Ureter (tissue), 1 donor: ENCODE results near the gene FGF1. TPM values are rescaled to one million over a fixed set of nuclear protein-coding genes. Genes with fewer than 3 reads are reported as not detected.

Experiments used
- DNase-seq: peaks from one replicate; pipeline ENCODE4 v3.0.0-alpha.2; 2020; ENCODE audit warnings: low spot score
- total RNA-seq: library from RNA; stranded (reverse); gene quantifications from one replicate; pipeline ENCODE4 v1.2.4, GENCODE V29; 2023
- donor health status: DM: yes; HTN: yes; CAD: no.

Gene FGF1
- total RNA-seq, 1 donor from 2014 or later, result not detected

DNA sequence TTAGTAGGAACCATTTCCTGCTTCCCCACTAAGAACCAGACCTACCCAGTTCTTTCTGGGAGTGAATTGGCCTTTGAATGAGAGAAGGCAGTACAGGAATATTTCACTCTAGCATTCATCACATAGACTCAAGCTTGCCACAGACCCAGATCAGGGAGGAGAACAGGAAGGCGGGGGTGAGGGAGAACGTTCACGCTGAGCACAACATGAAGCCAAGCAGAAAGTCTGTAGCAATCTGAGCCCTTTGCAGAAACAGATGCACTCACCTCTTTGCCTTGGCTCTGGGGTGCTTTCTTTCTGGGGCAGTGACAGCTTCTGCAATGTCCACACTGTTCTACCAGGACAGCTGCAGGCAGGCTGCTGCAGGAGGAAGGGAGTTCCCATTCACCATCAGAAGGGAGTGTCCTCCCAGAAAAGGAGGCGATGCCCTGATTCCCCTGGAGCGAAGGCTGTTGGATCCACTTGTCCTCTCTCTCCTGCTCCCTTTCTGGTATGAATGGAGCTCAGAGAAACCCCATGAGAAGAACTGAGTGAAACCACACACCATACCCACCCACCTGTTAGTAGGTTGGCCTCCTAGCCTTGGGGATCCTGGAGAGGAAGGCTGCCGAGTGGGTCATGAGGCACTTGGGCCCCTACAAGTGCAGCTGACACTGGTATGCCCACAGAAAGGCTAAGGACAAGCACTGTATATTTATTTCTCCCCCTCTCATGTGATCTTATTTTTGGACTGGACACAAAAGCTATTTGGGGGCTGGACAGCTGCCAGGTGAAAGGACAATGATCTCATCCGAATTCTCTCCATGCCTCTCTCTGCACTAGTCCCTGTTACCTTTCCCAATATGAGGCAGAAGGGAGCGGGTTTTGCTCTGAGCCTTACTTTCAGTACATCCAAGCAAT lies 11.7 kb upstream of the FGF1 start:
- peak; percentile 70 for DNase-seq

DNA sequence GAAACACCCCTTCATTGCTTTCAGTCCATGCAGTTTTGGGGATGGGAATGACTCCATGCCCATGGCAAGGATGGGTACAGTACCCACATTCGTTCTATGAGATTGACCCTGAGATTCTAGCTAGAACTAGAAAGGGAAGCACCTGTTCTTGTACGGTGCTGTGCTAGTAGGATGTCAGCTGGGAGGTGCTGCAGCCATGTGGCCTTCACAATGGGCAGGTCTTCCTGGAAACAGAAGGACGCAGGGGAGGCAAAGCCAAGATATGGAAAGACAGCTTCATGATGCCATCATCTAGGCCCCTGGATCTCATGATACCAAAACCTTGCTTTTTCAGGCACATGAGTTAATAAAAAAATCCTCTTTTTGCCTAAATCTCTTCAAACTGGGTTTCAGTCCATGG lies 10.5 kb upstream of the FGF1 start:
- DNase-seq, result no peak

DNA sequence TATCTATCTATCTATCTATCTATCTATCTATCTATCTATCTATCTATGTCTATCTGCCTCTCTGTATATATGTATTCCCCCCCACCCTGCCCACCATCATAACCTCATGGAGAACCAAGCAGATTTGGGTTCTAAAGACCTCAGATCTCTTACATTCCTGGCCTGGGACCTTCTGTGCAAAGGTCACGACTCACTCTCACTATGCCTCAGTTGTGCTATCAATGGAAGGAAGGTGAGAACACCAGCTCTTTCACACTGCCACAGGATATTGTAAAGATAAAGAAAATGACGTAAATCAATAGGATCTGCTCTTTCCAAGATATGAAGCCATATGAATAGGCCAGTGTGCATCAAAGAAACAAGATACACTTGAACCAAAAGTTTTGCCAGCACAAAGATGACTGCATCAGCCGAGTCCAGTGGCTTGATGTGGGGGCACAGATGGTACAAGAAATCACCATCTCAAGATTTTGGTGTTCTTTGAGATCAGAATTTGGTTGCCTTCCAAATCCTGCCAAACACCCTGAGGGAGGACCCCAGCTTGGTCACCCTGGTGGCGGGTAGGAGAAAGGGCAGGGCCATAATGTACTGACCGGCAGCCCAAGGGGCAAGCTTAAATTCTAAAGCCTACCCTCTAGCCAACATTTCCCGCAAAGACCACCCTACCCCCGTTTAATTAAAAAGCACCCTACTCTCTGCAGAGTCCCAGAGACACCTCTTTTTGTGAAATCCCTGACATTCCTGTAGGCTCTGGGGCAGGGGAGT lies 8.4 kb upstream of the FGF1 start:
- no peak for DNase-seq

DNA sequence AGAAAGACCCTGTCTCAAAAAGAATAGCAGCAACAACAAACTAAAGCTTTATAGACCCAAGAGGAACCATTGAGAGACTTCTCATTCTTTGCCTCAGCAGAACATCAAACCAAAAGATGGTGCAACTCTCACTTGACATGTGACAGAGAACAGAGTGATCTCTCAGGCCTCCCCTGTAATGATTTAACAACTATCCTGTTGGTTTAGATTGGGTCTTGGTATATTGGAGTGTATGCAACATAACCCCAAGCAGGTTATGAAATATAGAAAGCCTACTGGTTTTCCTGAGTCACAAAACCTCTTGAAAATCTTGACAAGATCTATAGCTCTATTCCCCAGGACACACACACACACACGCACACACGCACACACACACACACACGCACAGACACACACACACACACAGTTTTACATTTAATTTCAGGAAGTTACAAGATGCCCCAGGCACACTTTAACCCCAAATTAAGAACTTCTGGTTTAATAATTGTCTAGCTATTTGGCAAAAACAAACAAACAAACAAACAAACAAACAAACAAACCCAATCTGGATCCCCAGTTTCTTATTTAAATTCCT lies 6.5 kb upstream of the FGF1 start:
- no peak for DNase-seq

DNA sequence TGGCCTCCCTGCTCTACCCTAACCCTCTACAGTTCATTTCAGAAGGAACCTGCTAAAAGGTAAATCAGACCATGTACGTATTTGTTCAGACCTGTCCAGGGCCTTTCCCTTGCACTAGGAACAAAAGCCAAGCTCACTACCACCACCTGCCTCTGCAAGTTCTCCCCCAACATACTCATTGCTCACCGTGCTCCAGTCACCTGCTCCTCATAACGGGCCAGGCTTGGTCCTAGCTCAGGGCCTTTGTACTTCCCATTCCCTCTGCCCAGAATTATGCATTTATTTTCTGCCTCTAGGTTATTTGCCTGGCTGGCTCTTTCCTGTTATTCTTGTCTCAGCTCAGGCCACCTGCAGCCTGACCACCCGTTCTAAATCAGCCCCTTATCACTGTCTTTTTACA lies 4.8 kb upstream of the FGF1 start:
- no peak for DNase-seq

DNA sequence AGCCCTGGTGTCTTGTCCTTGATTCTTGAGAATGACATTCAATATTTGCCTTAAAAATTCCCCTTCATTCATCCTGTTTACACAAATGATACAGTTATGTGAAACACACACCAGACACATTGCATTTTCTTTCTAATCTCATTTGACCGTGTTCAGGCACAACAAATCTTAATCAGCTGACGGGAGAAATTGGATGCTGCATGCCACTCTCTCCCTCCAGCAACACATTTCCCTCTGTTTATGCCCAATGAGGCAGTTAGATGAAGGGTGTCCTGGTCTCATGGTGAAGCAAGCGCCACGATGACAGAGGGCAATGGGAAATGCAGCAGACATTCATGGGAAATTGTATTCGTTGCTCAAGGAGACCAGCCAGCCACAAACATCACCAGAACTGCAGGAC lies 3.2 kb upstream of the FGF1 start:
- no peak for DNase-seq

DNA sequence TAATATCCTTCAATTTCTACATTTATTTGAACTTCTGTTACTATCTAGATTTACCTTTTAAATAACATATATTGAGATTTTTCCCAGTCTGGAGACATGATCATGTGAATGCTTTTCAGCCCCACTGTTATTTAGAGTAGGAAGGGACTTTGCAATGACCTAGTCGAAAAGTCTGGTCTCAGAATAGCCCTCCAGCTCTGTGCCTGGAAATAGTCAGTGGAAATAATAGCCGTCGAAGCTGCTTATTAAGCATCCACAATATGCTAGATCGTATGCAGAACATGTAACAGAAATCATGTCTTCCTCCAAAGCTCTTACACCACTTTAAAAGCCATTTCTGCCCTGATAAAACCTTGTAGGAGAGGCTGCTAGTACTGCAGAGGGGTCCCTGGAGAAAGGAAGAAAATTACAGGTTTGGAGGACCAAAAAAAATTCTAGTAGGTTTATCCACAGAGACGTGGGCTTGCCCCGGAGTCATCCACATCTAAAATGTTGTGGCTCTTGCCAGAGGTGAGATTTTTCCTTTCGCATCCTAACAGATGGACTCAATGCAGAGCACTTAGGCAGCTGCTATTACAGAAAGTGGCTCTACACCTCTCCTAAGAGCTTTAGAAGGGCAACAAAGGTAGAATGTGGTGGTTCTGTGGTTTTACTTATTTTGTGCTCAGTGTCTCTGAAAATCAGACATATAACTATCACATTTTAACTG lies 2.5 kb upstream of the FGF1 start:
- DNase-seq, result no peak

DNA sequence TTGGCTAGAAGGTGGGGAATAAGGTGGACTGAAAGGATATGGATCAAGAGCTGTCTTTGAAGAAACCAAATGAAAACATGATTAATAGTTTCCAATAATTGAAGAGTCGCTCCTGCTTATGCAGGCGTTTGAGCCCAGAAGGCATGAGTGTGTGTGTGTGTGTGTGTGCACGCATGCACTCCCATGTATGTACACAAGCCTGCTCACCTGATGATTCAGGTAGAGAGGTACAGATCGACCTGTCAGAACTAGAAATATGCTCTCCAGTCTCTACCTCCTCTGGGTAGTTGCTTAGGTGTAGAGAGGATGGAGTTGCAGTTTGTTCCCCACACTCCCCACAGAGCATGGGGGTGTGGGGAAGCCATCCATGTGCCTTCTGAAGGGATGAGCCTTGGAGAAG lies 1.1 kb upstream of the FGF1 start:
- DNase-seq, result no peak

DNA sequence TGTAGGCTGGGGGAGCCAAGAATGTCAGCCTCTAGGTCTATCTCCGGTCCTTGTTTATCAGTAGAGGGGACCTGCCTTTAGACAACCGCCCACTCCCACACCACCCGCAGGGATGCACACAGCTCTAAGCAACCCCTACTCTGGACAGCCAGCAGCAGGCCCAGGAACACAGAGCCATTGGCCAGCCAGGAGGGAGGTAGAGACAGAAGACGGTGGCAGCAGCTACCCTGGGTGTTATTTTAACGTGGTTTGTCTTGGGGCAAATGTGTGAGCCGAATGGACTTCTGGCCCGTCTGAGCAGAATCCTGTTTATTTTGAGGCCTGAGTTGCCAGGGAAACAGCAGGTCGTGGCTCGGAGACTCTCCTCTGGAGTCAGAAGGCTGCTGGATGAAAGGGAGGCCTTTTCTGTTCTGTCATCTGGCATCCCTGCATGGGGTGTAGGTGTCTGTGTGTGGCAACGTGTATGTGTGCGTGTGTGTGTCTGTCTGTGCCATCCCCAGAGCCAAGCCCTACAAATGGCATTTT lies 382 bp upstream of the FGF1 start:
- no peak for DNase-seq

DNA sequence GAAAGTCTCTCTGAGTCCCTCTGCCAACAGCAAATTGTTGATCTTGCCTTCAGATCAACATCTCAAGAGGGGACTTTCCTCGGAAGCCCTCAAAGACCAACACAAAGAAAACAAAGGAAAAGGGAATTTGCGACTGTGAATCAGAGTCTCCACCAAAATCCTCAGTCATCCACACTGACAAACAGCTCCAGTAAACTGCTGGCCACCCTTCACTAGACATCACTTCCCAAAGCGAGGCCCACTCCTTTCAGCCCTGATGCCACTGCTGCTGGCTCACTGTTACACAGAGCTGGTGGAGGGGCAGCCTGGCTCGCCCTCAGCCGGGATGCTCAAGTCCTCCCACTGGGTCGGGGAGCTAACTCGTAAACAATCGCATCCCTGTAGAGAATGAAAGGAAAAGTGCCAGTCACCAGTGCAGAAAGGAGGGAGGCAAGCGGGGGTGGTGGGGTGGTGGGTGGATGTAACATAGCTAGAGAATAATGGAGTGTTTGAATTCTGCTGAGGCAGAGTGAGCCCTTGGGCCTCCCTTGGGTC lies 1.3 kb downstream of the FGF1 start:
- no peak for DNase-seq

DNA sequence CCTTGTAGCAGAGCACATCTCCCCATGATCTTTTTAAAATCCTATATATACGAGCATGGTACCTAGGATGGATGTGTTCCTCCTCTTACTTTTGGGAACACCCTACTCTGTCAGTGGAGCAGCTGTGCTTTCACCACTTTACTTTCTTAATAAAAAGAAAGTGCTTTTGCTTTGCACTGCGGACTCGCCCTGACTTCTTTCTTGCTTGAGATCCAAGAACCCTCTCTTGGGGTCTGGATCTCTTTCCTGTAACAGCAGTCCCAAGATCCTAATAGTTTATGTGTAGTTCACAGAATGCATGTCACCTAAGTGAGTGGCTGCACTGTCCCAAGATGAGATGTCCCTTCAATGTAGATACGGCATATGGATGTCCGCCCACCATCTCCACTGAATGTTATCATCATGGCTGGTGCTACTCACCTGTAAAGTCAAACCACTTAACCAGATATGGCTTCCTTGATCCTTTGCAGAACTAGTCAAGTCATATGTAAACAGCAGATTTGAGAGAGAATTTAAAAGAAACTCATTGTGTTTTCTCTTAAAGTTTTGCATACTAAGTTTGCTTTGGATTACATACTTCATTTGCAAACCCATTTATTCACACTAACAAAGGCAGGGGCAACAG lies 1.9 kb downstream of the FGF1 start:
- DNase-seq, result no peak

DNA sequence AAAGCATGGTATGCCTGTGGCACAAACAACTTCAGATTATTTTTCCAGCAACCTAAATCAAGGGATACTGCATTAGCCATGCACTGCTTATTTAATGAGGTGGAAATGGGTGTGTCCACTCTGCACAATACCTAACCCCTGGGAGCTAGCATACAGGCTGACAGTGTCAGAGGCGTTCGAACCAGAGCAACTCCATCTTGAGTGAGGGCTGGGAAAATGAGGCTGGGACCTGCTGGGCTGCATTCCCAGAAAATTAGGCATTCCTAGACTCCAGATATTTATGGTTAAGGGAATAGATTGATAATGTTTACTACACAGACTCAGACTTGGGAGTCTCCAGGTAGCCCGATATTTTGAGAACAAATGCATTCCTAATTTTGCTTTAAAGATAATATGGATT lies 2.8 kb downstream of the FGF1 start:
- no peak for DNase-seq

DNA sequence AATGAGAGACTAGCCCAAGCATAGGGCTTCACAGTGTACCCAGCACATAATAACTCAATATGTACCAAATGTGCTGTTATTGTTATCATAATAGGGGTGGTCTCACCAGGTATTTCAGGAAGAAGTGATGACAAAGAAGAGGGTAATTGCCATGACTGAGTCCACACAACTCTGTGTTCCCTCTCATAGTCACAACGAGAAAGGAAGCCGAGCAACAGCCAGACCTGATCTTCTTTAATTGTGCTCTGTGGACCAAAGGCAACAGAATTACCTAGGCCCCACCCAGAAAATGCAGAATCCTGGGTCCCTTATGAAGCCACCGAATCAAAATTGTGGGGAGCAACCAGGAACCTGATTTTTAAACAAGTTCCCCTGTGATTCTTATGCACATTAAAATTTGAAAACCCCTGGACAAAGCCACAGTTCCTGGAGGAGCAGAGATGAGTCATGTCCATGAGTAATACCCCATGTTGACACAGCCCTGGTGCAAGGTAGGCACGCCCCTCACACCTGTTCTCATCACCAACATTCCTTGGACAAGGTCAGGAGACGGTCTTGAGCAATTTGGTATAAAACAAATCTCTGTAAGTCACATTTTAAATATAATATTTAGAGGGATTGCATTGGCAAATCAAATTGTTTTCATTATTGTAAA lies 5.2 kb downstream of the FGF1 start:
- peak; percentile 65 for DNase-seq

DNA sequence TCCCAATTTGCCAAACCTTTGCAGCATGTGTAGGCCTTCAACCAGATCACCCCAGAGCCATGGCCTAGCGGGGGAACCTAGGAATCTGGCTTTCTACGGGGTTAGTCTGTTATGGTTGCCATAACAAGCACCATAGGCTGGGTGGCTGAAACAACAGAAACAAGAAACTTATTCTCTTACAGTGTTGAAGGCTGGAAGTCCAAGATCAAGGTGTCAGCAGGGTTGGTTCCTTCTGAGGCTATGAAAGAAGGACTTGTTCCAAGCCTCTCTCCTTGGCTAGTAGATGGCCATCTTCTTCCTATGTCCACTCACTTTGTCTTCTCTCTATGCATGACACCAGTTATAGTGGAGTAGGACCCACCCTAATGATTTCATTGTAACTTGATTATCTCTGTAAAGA lies 6.1 kb downstream of the FGF1 start:
- DNase-seq, result no peak

DNA sequence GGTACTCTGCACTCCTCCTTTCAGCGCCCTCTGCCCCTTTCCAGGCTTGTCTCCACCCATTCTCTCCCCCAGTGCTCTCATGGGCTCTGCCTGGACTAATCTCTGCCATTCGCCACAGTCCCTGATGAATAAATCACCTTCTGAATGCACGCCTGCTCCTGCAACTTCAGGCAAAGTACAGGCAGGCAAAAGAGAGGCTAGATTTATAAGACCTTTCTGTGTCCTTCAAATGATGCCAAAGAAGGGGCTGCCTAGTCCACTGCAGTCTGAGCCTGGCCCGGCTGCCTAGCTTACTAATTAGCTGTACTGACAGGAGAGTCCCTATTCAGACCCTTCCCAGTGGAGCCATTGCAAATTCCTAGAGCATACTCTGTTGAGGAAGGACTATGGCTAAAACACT lies 7.4 kb downstream of the FGF1 start:
- DNase-seq, result no peak

DNA sequence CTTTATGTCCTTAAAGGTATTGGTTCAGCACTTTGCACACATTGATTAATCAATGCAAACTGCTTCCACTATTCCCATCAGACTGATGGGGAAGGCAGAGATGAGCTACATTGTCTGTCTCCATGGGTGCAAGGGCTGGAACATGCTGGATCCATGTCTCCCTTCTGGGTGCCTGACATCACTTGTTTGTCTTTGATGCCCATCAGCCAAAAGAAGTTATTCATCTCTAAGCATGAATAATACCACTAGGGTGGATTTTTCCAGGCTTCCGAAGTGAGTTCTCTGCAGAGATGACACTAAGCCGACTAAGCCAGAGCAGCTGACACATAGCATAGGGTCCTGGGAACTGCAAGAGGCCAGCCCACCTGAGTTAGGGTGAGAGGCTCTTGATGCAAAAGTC lies 8.7 kb downstream of the FGF1 start:
- no peak for DNase-seq

DNA sequence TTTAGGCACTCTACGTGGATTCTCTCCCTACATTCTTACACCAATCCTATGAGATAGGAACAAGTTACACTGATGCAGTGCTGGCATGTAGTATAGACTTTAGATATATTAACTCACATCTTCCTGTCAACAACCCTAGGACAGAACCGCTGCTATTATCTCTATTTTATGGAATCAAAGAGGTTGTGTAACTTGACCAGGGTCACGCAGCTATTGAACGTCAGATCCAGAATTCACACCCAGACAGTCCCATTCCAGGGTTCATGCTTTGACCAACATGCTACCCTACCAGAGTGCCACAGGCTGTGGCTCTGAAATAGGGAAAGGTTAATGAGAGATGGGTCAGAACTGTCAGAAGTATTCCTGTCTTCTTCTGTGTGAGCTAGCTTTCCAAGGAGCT lies 9.6 kb downstream of the FGF1 start:
- DNase-seq, result no peak

DNA sequence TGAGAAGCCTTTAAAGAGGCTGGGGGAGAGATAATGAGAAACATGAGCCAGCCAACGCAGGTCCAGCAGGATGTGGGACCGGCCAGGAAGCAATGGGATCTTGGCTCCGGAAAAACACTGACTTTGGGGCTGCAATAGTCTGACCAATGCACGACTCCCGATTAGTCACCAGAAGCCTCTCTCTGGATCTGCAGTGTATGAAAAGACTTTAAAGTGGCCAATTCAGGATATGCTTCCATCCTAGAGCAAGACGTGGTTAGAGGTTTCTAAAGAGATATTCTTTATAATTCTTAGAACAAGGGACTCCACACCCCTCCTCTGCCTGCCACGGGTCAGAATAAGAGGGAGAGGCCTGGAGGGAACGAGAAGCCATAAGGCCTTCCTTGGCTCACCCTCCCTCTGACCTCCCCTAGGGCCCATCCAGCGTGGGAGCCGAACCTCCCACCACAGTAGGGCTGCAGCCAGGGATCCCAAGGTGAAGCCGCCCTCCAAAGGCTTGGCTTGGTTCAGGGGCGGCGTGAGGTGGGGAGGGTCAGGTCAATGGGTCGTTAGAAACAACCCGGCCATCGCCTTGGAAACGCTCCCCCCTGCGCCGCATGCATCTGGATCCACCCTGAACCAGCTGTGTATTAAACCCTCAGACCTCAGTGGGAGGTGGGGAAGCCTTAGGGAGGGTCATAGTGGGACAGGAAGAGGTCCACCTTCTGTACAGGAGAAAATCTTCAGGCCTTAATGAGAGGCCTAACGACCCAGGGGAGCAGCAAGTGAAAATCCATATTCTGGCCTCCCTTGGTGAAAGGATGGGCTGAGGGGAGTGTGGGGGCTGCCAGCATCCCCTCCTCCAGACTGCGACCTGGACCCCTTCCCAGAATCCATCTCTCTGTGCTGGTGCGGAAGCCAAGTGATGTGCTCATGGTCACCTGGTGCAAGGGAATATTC lies 11.1 kb downstream of the FGF1 start:
- no peak for DNase-seq

DNA sequence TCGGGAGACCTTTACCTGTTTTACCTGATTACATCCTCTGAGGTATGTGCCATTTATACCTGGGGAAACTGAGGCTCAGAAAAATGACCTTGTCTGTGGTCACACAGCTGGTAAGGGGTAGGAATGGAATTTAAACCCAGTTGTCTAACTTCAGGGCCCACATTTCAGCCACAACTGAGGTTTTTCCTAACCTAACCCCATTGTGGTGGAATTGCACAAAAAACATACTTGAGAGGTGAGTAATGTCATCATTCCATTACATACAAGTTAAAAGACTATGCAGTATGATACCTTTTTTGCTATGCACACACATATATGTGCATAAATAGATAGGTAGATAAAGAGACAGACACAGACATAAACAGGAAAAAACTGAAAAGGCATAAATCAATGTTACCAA lies 14.1 kb downstream of the FGF1 start:
- no peak for DNase-seq

DNA sequence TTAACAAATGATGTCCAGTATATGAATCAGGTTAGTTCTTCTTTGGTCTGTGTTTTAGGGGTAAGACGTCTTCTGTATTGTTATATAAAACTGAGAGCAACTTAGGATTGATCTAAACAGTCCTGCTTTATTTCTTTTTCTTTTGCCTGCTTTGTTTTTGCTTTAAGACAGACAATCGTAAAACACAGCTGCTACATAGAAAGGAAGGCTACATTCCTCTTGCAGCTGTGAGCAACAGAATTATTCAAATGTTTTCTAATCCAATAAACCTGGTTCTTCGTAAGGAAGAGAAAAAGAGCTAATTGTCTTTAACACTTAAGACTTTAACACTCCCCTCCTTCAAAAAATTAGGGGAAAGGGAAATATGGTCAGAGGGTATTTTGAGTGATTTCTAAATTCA lies 14.6 kb downstream of the FGF1 start:
- DNase-seq, result no peak
